ENCODE data around the gene AATF.

DNA sequence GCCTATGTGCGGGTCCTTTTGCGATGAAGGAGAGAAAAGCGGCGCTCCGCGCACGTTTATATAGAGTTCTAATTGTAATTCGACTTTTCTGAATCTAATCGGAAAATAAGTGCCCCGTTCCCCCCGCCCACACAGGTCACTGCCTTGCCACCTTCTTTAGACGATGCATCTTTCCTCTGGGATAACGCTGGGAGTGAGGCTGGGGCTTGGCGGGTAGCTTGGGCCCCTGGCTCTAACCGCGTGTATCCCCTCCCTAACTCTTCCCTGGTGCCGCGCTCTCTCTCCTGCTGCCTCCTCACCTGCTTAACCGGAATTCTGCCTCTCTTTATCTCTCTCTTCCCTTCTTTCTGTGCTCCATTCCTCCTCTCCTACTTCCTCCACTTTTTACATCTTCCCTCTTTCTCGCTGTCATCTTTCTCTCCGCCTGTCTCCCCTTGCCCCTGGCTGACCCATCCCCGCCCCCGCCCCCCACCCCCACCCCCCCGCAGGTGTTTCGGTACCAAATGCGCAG is 8.9 kb upstream of the AATF start:
- TF ChIP-seq, protein P1, sequence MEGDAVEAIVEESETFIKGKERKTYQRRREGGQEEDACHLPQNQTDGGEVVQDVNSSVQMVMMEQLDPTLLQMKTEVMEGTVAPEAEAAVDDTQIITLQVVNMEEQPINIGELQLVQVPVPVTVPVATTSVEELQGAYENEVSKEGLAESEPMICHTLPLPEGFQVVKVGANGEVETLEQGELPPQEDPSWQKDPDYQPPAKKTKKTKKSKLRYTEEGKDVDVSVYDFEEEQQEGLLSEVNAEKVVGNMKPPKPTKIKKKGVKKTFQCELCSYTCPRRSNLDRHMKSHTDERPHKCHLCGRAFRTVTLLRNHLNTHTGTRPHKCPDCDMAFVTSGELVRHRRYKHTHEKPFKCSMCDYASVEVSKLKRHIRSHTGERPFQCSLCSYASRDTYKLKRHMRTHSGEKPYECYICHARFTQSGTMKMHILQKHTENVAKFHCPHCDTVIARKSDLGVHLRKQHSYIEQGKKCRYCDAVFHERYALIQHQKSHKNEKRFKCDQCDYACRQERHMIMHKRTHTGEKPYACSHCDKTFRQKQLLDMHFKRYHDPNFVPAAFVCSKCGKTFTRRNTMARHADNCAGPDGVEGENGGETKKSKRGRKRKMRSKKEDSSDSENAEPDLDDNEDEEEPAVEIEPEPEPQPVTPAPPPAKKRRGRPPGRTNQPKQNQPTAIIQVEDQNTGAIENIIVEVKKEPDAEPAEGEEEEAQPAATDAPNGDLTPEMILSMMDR (IDR thresholded peaks at IDR 0.05) = no peak
- TF ChIP-seq POLR2A (IDR thresholded peaks at IDR 0.05) = no peak

All from Peyer's patch (tissue), 4 donors.